IPS-18a (cell line): ENCODE results near the gene RAMP1.
"Not testable (repeated sequence)": the region's sequence is repeated elsewhere in the genome, so short reads cannot be mapped to it uniquely, and the experiment has no call there.

Source experiments
- H3K27ac ChIP-seq: one replicate; pipeline ENCODE4 v1.5.1; 2013; ENCODE audit warnings: low read length
- H3K27me3 ChIP-seq: one replicate; pipeline ENCODE4 v1.6.1; 2013; ENCODE audit warnings: mild to moderate bottlenecking, low read length; ENCODE audit not compliant: control insufficient read depth, insufficient read depth
- H3K36me3 ChIP-seq: one replicate; pipeline ENCODE4 v1.6.1; 2013; ENCODE audit warnings: low read depth, low read length; ENCODE audit not compliant: control insufficient read depth
- H3K4me1 ChIP-seq: one replicate; pipeline ENCODE4 v1.6.1; 2013; ENCODE audit warnings: low read depth, low read length; ENCODE audit not compliant: control insufficient read depth
- H3K4me3 ChIP-seq: one replicate; pipeline ENCODE4 v1.5.1; 2013; ENCODE audit warnings: low read length
- H3K9ac ChIP-seq: one replicate; pipeline ENCODE4 v1.6.1; 2013; ENCODE audit warnings: mild to moderate bottlenecking, low read length, moderate library complexity
- H3K9me3 ChIP-seq: one replicate; pipeline ENCODE4 v1.6.1; 2013; ENCODE audit warnings: low read depth, low read length; ENCODE audit not compliant: control insufficient read depth

RAMP1 gene

DNA sequence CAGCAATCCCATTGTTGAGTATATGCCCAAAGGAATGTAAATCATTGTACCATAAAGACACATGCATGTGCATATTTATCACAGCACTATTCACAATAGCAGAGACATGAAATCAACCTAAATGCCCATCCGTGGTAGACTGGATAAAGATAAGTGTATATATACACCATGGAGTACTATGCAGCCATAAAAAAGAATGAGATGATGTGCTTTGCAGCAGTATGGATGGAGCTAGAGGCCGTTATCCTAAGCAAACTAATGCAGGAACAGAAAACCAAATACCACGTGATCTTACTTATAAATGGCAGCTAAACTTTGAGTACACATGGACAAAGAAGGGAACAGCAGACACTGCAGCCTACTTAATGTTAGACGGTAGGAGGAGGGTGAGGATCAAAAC lies 18.4 kb upstream of the RAMP1 start:
- Histone ChIP-seq H3K36me3 (no peaks in the 10 kb centered on the region), H3K27ac (no peak overlapping the region), H3K4me3 (no peak overlapping the region), H3K9me3 (no peaks in the 10 kb centered on the region), H3K4me1 (no peaks in the 10 kb centered on the region), H3K9ac (no peak overlapping the region), H3K27me3 (no peaks in the 10 kb centered on the region)

DNA sequence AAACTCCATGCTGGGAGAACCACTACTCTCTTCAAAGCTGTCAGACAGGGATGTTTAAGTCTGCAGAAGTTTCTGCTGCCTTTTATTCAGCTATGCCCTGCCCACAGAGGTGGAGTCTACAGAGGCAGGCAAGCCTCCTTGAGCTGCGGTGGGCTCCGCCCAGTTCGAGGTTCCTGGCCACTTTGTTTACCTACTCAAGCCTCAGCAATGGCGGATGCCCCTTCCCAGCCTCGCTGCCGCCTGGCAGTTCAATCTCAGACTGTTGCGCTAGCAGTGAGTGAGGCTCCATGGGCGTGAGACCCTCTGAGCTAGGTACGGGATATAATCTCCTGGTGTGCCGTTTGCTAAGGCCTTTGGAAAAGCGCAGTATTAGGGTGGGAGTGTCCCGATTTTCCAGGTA lies 10.5 kb upstream of the RAMP1 start:
- not testable (repeated sequence) for H3K4me3 ChIP-seq, H3K36me3 ChIP-seq, H3K4me1 ChIP-seq, H3K27ac ChIP-seq, H3K27me3 ChIP-seq, H3K9me3 ChIP-seq, H3K9ac ChIP-seq

DNA sequence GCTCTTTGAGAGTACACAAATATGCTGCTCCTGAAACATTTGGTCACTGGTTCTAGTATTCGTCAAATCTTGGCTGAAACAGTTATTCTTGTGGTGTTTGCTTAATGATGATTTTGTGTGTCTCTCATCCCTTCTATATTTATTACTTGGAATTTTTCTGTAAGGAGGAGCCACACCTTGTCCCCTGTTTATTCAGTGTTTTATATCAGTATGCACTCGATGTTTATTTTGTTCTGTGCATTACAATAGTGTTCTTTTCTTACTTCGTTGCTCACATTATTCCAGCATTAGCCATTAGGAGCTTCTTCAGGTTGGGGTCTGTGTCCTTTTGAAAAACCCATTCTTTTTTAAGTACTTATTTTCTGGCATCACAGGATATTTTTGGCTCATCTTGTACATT lies 5.1 kb upstream of the RAMP1 start:
- H3K27ac ChIP-seq: no peak overlapping the region
- no peaks in the 10 kb centered on the region for H3K9me3 ChIP-seq
- H3K4me1 ChIP-seq: peaks cover 8% of the 10 kb centered on the region
- no peak overlapping the region for H3K4me3 ChIP-seq
- H3K27me3 ChIP-seq: peaks cover 23% of the 10 kb centered on the region
- no peak overlapping the region for H3K9ac ChIP-seq
- no peaks in the 10 kb centered on the region for H3K36me3 ChIP-seq

DNA sequence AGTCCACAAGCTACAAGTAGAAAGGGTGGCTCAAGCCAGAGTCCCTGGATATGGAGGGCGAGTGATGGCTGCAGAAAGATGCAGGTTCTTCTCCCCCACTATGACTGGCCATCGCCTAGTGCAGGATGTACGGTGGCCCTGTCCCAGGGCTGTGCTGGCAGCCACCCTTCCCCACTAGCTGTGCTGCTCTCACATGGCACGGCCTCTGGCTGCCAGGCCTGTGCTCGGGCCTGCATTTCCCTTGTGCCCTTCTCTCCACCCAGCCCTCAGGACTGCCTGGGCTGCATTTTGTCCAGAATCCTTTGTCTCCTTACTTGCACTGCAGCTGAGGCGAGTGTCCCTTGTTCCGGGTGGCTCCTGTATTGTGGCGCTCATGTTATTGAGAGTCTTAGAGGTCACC lies 1.6 kb upstream of the RAMP1 start:
- peaks cover 8% of the 10 kb centered on the region for H3K4me1 ChIP-seq
- H3K27ac ChIP-seq: no peak overlapping the region
- H3K4me3 ChIP-seq: no peak overlapping the region
- no peak overlapping the region for H3K9ac ChIP-seq
- H3K9me3 ChIP-seq: no peaks in the 10 kb centered on the region
- H3K27me3 ChIP-seq: peaks cover 45% of the 10 kb centered on the region
- no peaks in the 10 kb centered on the region for H3K36me3 ChIP-seq

DNA sequence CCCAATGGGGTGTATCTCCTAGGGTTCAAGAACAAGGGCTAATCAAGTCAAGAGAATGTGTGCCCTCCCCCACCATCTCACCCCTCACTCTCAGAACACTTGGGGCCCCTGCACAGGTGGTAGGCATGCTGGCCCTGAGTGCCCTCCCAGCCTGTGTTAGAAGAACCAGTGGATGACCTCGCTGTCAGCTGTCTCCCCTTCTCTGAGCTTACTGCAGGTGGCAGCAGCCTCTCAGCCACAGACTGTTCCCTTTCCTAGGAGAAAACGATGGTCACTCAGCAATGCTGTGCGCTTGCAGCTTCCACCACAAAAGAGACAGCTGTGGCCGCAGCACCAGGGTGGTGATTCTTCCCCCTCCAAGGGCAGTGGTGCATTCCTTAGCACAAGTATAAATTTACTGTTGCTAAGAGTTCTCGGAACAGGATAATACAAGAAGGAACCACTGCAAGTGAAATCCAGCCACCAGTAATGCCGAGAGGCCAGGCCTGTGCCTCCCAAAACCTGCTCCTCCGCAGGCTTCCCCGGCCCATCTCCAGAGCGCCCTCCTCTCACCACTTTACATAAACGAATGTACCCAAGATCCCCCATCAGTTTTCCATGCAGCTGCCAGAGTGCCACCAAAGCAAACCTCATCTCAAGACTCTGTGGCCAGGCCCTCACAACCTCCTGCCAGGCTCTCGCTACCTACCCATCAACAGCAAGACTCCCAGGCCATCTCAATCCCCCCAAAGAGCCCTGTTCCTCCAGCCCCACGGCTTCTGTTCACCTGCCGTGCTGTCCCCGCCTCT lies 935 bp upstream of the RAMP1 start:
- H3K27me3 ChIP-seq: peaks cover 45% of the 10 kb centered on the region
- peak overlapping the region; percentile 45 for H3K4me3 ChIP-seq

DNA sequence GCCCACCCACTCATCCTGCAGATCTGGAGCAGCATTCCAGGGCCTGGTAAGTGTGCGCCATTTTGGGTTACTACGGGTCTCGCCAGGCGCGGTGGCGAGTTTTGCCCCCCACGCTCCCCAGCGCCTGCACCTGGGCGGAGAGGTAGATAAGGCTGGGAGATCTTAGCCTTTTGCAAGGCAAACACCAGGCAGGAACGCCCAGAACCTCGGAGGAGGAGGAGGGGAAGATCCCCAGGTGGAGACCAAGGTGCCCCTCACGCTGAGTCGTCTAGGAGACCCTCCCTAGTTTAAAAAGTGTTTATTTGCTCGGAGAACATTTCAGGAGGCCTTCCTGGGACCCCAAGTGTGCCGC lies 365 bp upstream of the RAMP1 start:
- Histone ChIP-seq H3K27me3 (peaks cover 45% of the 10 kb centered on the region), H3K36me3 (no peaks in the 10 kb centered on the region), H3K9me3 (no peaks in the 10 kb centered on the region), H3K9ac (no peak overlapping the region), H3K4me1 (peaks cover 8% of the 10 kb centered on the region), H3K27ac (no peak overlapping the region), H3K4me3 (peak overlapping the region; percentile 45)

More for the DNA sequence above, 935 bp upstream of the RAMP1 start:
- Histone ChIP-seq H3K9me3 (no peaks in the 10 kb centered on the region), H3K36me3 (no peaks in the 10 kb centered on the region), H3K4me1 (peaks cover 8% of the 10 kb centered on the region), H3K9ac (no peak overlapping the region), H3K27ac (no peak overlapping the region)

DNA sequence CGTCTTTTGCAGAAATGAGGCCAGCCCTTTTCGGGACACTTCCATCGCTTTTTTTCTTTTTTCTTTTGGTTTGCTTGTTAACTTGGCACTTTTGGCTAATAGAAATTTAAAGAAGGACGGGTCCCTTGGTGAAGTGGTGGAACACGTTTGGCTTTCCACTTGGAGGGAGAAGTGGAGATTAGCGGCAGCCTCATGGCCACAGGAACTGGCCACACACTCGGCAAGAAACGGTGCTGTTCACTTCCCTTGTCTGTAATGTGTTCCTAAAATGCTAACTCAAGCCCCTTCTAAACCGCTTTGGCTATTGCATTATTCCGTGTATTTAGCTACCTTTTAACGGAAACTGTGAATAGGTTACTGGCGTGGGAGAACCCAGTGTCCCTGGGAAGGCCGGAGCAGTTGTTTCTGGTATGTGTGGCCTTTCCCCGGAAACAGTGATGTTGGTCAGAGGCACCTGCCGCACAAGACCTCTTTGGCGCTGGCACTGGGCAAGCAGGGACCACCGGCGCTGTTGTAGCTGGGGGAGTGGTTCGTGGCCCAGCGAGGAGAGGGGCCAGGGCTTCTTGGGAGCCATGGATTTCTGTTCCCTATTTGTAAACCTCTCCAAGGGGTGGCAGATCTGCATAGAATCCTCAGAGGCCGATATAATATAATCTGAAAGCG lies 981 bp downstream of the RAMP1 start:
- Histone ChIP-seq H3K4me3 (peak overlapping the region; percentile 47), H3K27me3 (peaks cover 45% of the 10 kb centered on the region), H3K36me3 (no peaks in the 10 kb centered on the region), H3K4me1 (peaks cover 8% of the 10 kb centered on the region), H3K9ac (no peak overlapping the region), H3K9me3 (no peaks in the 10 kb centered on the region), H3K27ac (no peak overlapping the region)

DNA sequence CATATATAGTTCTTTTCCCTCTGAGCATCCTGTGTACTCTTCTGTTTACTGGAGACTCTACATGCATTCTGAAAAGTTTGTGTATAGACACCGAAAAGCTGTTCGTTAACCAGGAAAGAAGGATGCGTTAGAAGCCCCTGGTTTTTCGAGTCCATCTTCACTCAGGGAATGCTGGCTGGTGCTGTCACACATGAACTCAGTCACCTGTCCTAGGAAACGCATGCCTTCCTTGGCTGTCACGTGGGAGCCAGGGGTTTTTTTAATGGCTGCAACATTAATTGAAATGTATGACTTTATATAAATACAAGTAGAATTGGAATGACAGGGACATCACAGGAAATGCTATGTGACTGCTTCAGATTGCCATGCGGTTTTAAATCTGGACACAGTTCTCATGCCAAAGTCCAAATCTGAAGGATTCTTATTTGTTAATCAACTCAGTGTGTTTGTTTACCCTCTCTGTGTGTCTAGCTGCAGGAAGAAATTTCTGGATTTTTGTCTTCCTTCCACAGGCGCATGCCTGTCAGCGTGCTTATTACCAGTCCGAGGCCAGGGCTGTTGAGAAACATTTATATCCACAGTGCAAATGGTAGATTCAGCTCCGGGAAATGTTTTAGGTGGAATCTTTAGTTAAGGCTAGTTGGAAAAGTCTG lies 2.6 kb downstream of the RAMP1 start:
- H3K4me3 ChIP-seq: no peak overlapping the region
- H3K36me3 ChIP-seq: no peaks in the 10 kb centered on the region
- peaks cover 8% of the 10 kb centered on the region for H3K4me1 ChIP-seq
- H3K9ac ChIP-seq: no peak overlapping the region
- H3K9me3 ChIP-seq: no peaks in the 10 kb centered on the region
- peaks cover 44% of the 10 kb centered on the region for H3K27me3 ChIP-seq
- H3K27ac ChIP-seq: no peak overlapping the region

DNA sequence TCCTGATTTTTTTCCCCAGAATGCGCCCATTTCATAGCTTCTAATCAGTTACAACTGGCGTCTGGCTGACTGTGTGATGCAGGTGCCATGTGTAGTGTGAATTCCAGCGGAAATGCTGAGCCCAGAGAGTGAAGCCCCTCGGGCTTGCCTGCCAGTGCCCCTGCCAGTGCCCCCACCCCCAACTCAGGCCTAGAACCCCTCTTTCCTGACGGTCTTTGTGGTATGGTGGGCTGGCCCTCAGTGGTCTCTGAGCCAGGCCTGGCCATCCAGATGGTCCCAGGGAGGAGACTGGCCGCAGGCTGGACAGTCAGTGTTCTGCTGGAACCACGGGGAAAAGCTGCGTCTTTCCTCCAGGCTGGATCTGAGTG lies 3.1 kb downstream of the RAMP1 start:
- Histone ChIP-seq H3K27ac (no peak overlapping the region), H3K4me3 (no peak overlapping the region)

DNA sequence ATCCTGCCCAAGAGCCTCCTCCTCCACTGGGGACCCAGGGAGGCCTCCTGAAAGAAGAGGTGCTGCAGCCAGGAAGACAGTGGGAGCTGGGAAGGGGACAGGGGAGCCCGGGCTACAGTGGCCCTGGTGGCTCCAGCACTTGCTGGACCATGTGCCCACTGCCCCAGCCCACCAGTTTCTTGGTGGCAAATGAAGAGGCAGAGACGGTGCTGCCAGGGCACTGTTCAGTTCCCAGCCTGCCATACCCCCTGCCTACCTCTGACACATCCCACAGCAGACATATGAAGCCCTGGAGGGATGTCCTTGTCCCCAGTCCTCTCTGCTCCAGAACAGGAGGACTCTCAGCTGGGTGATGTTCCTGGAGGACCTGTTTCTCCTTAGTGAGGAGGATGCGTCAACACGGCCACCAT lies 3.7 kb downstream of the RAMP1 start:
- Histone ChIP-seq H3K9ac (no peak overlapping the region), H3K4me1 (peaks cover 8% of the 10 kb centered on the region), H3K4me3 (no peak overlapping the region), H3K27me3 (peaks cover 34% of the 10 kb centered on the region), H3K36me3 (no peaks in the 10 kb centered on the region), H3K9me3 (no peaks in the 10 kb centered on the region), H3K27ac (no peak overlapping the region)

More for the DNA sequence above, 3.1 kb downstream of the RAMP1 start:
- Histone ChIP-seq H3K9me3 (no peaks in the 10 kb centered on the region), H3K9ac (no peak overlapping the region), H3K36me3 (no peaks in the 10 kb centered on the region), H3K4me1 (peaks cover 8% of the 10 kb centered on the region), H3K27me3 (peaks cover 39% of the 10 kb centered on the region)

DNA sequence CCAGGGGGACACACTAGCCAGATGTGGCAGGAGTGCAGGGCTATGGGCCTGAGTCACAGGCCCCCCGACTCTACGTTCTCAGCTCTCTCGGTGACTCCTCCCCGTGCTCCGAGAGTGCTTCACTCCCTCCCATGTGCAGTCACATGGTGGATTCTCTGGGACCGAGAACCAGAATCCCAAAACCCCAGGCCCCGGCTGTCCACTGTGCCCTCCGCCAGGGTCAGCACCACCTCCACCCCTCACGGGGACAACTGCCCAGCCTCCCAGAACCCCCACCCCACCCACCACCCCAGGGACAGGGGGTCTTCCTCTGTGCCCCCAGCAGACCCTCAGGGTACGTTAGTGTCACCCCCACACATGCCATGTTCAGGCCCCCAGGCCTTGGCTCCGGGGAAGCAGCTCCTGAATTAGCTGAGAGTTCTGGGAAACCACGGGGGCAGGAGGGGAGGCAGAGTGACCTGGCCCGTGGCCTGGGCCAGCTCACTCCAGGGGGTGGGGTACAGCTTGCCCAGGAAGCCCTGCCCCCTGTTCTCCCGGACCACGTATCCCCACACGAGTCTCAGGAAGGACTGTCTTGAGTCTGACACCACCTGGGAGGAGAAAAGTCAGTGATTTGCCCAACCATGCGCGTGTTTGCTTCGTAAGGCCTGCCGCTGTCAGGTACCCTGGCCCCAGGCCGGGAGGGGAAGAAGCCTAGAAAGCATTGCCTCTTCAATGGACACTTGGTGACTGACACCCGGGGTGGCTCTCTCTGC lies 4.4 kb downstream of the RAMP1 start:
- Histone ChIP-seq H3K4me3 (no peak overlapping the region), H3K36me3 (no peaks in the 10 kb centered on the region), H3K9ac (no peak overlapping the region), H3K27me3 (peaks cover 27% of the 10 kb centered on the region), H3K27ac (no peak overlapping the region), H3K9me3 (no peaks in the 10 kb centered on the region), H3K4me1 (peaks cover 3% of the 10 kb centered on the region)
